ENCODE measurements around the gene FAS. TPM values are rescaled to one million over a fixed set of nuclear protein-coding genes. Genes with fewer than 3 reads are reported as not detected.

The FAS gene
- total and polyA plus RNA-seq, 11 donors = 1.6 to 15.6 (median 3.9) TPM

- peak overlapping the region in 2 of 12 donors; percentile 2 to 54 for H3K27ac ChIP-seq
- H3K36me3 ChIP-seq = no peaks in the 10 kb centered on the region
- no peaks in the 10 kb centered on the region for H3K9me3 ChIP-seq
- ATAC-seq (no peak), DNase-seq (no peak)
- H3K27me3 ChIP-seq = no peaks in the 10 kb centered on the region
- WGBS, 4 donors = 57 to 71% (median 65%) methylated on average over 5 of the region's 5 CpGs
- intact Hi-C loops (cut with DNase I) = loop anchor here in 1 of 10 donors (5.0 kb wide), 1 partner anchor 42 kb away; no protein-coding TSS in a partner anchor
- peaks cover 0 to 19% (median 1%) of the 10 kb centered on the region in 12 donors for H3K4me1 ChIP-seq
- no peak overlapping the region for H3K4me3 ChIP-seq
- no peak for TF ChIP-seq CTCF (IDR thresholded peaks at IDR 0.05)
- TF ChIP-seq POLR2A (IDR thresholded peaks at IDR 0.05) = no peak
Observed at GRCh38 chr10:89055159-89055558, 64.6 kb downstream of the FAS start.

DNA sequence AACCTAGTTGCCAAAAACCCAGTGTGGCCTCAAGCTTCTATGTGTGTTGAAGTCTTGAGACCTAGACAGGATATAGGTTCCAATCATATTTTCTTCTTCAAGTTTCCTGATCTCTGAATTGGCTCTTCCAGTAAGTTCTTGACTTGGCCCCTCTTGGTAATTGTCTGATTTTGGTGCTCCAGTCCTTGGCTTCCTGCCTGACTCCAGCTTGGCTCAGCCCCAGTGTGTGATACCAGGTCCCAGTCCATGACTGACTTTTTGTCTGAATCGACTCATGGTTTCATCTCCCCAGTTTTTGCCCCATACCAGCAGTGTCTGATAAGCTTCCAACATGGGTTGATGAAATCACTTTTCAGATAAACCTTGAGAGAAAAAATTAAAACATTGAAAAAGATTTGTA is 72.3 kb downstream of the FAS start:
- TF ChIP-seq POLR2A (IDR thresholded peaks at IDR 0.05) (no peak), CTCF (IDR thresholded peaks at IDR 0.05) (no peak)
- peak overlapping the region in 2 of 12 donors; percentile 5 to 16 for H3K27ac ChIP-seq
- ATAC-seq = peak in 3 of 4 donors; percentile 74 to 79 (median 74)
- intact Hi-C loops (cut with DNase I) = no loop called here
- H3K9me3 ChIP-seq = no peaks in the 10 kb centered on the region
- H3K4me1 ChIP-seq = peaks cover 0 to 29% (median 16%) of the 10 kb centered on the region in 12 donors
- no peaks in the 10 kb centered on the region for H3K36me3 ChIP-seq
- DNase-seq = peak; percentile 63 to 74 (median 65)
- no peak overlapping the region for H3K4me3 ChIP-seq
- 2 to 14% (median 9%) methylated on average over 1 of the region's 1 CpG for WGBS, 4 donors
- no peaks in the 10 kb centered on the region for H3K27me3 ChIP-seq

- ATAC-seq (peak in 2 of 4 donors; percentile 45 to 47), DNase-seq (no peak)
- no peaks in the 10 kb centered on the region for H3K9me3 ChIP-seq
- H3K4me1 ChIP-seq = peaks cover 0 to 29% (median 16%) of the 10 kb centered on the region in 12 donors
- TF ChIP-seq POLR2A (IDR thresholded peaks at IDR 0.05) = no peak
- H3K4me3 ChIP-seq = no peak overlapping the region
- H3K27ac ChIP-seq = peak overlapping the region in 1 of 12 donors; percentile 16
- H3K27me3 ChIP-seq = no peaks in the 10 kb centered on the region
- H3K36me3 ChIP-seq = no peaks in the 10 kb centered on the region
- WGBS, 4 donors = 38 to 52% (median 42%) methylated on average over 2 of the region's 2 CpGs
- intact Hi-C loops (cut with DNase I) = no loop called here
Observed at GRCh38 chr10:89063465-89063864, 72.9 kb downstream of the FAS start.

DNA sequence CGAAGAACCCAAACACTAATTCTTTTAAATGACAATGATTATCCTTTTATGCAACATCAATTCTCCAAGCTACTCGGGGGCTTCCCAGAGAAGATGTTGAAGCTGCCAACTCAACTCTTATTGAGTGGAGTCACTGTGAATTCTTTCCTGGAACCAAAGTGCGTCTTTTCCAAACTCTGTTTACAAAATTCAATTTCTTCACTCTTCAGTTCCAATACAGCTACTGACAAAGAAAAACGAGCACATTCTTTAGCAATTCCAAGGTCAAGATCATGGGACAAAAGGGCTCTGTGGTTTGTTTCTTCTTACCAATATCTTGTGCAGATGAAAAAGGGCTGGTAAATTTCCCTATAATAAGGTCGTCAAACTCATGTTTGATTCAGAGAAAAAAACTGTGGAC is 74.2 kb downstream of the FAS start:
- intact Hi-C loops (cut with DNase I) = no loop called here
- 69 to 78% (median 74%) methylated on average over 5 of the region's 5 CpGs for WGBS, 4 donors

More for the DNA sequence above, 74.2 kb downstream of the FAS start:
- Histone ChIP-seq H3K27ac (peak overlapping the region in 5 of 12 donors; percentile 20 to 57 (median 38)), H3K4me3 (no peak overlapping the region), H3K27me3 (no peaks in the 10 kb centered on the region), H3K36me3 (no peaks in the 10 kb centered on the region), H3K4me1 (peaks cover 0 to 33% (median 16%) of the 10 kb centered on the region in 12 donors), H3K9me3 (no peaks in the 10 kb centered on the region)
- TF ChIP-seq CTCF (IDR thresholded peaks at IDR 0.05) = no peak
- no peak for TF ChIP-seq POLR2A (IDR thresholded peaks at IDR 0.05)
- ATAC-seq (peak in 1 of 4 donors; percentile 53), DNase-seq (no peak)

Small RNA genes within 50 kb of the gene (microRNA-seq; reads per million reads assigned to microRNA genes)
- 0 reads per million in 4 donors for gene MIR4679-1
- 0 reads per million in 4 donors for gene MIR4679-2

Other genes starting within 250 kb of the FAS start
- under 1 TPM in 1 of 9 donors, not detected in 8; 0.43 TPM for gene LIPN, start 230.8 kb upstream of the FAS start, total RNA-seq
- gene LIPN, start 230.8 kb upstream of the FAS start, polyA plus RNA-seq = not detected
- not detected for gene LIPM, start 188.1 kb upstream of the FAS start, total RNA-seq
- not detected for gene LIPM, start 188.1 kb upstream of the FAS start, polyA plus RNA-seq
- 1 to 10 TPM in 1 of 9 donors, under 1 TPM in 1, not detected in 7; 0.52 to 5.9 TPM for gene ANKRD22, start 139.0 kb upstream of the FAS start, total RNA-seq
- under 1 TPM in 1 of 2 donors, not detected in 1; 0.12 TPM for gene ANKRD22, start 139.0 kb upstream of the FAS start, polyA plus RNA-seq
- gene STAMBPL1, start 110.6 kb upstream of the FAS start, total RNA-seq = 1 to 10 TPM; 1.2 to 6.3 (median 3.9) TPM
- gene STAMBPL1, start 110.6 kb upstream of the FAS start, polyA plus RNA-seq = 1 to 10 TPM; 1.0 to 1.2 TPM
- gene ACTA2, start 38.0 kb upstream of the FAS start, total RNA-seq = 100 to 1,000 TPM in 4 of 9 donors, 10 to 100 TPM in 5; 70.9 to 244 (median 86.7) TPM
- 100 to 1,000 TPM; 110 to 122 TPM for gene ACTA2, start 38.0 kb upstream of the FAS start, polyA plus RNA-seq
- 1 to 10 TPM in 3 of 9 donors, under 1 TPM in 6; 0.28 to 3.5 (median 0.42) TPM for gene CH25H, start 216.5 kb downstream of the FAS start, total RNA-seq
- under 1 TPM; 0.24 to 0.27 TPM for gene CH25H, start 216.5 kb downstream of the FAS start, polyA plus RNA-seq

Measured in heart left ventricle (tissue), 16 donors.